Measurements from ENCODE around the gene NDUFB7. TPM values are rescaled to one million over a fixed set of nuclear protein-coding genes. Genes with fewer than 3 reads are reported as not detected.
"Not testable (repeated sequence)": the region's sequence is repeated elsewhere in the genome, so short reads cannot be mapped to it uniquely, and the experiment has no call there.

NDUFB7 gene
- total RNA-seq, 4 donors from 2014 or later, result 208 to 584 (median 422) TPM

DNA sequence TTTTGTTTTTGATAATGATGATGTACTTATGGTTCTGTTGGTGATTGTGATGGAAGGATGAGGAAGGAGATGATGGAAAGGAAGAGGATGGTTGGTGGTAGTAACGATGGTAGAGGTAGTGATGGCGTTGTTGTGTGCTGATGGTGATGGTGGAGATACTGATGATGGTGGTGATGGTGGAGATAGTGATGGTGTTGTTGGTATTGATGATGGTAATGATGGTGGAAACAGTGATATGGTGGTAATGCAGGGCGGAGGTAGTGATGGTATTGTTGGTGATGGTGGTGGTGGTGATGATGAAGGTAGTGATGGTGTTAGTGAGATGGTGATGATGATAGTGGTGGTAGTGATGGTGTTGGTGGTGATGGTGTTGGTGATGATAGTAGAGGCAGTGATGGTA lies 23.7 kb upstream of the NDUFB7 start:
- WGBS, 2 donors, result 87 to 88% methylated on average over 3 of the region's 3 CpGs
- intact Hi-C loops (cut with DNase I), result no loop called here
- no peaks in the 10 kb centered on the region for H3K4me1 ChIP-seq
- H3K27me3 ChIP-seq, result no peaks in the 10 kb centered on the region
- TF ChIP-seq, protein P1, sequence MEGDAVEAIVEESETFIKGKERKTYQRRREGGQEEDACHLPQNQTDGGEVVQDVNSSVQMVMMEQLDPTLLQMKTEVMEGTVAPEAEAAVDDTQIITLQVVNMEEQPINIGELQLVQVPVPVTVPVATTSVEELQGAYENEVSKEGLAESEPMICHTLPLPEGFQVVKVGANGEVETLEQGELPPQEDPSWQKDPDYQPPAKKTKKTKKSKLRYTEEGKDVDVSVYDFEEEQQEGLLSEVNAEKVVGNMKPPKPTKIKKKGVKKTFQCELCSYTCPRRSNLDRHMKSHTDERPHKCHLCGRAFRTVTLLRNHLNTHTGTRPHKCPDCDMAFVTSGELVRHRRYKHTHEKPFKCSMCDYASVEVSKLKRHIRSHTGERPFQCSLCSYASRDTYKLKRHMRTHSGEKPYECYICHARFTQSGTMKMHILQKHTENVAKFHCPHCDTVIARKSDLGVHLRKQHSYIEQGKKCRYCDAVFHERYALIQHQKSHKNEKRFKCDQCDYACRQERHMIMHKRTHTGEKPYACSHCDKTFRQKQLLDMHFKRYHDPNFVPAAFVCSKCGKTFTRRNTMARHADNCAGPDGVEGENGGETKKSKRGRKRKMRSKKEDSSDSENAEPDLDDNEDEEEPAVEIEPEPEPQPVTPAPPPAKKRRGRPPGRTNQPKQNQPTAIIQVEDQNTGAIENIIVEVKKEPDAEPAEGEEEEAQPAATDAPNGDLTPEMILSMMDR (IDR thresholded peaks at IDR 0.05), result no peak
- no peak for TF ChIP-seq POLR2A (IDR thresholded peaks at IDR 0.05)
- DNase-seq, result no peak
- no peak overlapping the region for H3K4me3 ChIP-seq (replicated peaks in 1 of 3)
- no peaks in the 10 kb centered on the region for H3K9me3 ChIP-seq
- H3K36me3 ChIP-seq, result no peaks in the 10 kb centered on the region
- no peak overlapping the region for H3K27ac ChIP-seq

DNA sequence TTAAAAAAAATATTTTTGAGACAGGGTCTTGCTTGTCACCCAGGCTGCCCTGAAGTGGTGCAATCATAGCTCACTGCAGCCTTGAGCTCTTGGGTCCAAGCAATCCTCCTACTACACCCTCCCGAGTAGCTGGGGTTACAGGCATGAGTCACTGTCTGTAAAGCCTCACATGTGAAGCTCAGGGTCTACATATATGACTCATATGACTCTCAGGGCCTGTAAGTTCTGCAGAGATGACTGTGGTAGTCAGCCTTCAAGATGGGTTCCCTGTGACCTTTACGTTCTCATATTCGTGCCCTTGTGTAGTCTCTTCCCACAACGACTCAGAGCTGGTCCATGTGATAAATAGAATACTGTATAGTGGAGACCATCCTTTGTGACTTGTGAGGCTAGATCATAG lies 17.6 kb upstream of the NDUFB7 start:
- H3K9me3 ChIP-seq; DNase-seq; H3K4me1 ChIP-seq; H3K36me3 ChIP-seq; intact Hi-C loops (cut with DNase I); H3K4me3 ChIP-seq (replicated peaks in 1 of 3); H3K27ac ChIP-seq; H3K27me3 ChIP-seq: not testable (repeated sequence)
- 83% methylated on average over 3 of the region's 4 CpGs; no CpG with 5 or more reads in 1 of the 2 donors for WGBS, 2 donors

DNA sequence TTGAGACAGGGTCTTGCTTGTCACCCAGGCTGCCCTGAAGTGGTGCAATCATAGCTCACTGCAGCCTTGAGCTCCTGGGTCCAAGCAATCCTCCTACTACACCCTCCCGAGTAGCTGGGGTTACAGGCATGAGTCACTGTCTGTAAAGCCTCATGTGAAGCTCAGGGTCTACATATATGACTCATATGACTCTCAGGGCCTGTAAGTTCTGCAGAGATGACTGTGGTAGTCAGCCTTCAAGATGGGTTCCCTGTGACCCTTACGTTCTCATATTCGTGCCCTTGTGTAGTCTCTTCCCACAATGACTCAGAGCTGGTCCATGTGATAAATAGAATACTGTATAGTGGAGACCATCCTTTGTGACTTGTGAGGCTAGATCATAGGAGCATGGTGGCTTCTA lies 13.3 kb upstream of the NDUFB7 start:
- intact Hi-C loops (cut with DNase I); H3K27me3 ChIP-seq; H3K27ac ChIP-seq; H3K36me3 ChIP-seq; H3K4me3 ChIP-seq (replicated peaks in 1 of 3); DNase-seq; H3K4me1 ChIP-seq; H3K9me3 ChIP-seq: not testable (repeated sequence)
- WGBS, 2 donors, result 78 to 81% methylated on average over 1 to 3 of the region's 3 CpGs

DNA sequence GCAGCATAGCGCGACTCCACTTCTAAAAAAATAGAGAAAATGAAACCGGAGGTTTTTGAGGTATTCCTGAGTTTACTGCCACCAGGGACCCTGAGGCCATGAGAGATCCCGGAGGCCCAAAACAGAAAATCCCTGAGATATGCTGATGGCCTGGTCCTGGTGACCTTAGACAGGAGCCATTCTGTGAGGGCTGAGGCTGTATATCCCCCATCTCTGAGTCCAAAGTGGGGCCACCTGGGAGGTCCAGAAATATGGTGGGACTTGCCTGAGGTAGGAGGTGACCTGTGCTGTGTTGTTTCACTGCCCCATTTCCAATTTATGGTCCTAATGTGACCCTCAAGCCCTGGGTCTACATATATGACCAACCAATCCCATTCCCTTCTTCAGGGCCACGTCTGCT lies 12.5 kb upstream of the NDUFB7 start:
- H3K27me3 ChIP-seq; DNase-seq; H3K27ac ChIP-seq; intact Hi-C loops (cut with DNase I); H3K36me3 ChIP-seq; H3K9me3 ChIP-seq; H3K4me1 ChIP-seq; H3K4me3 ChIP-seq (replicated peaks in 1 of 3): not testable (repeated sequence)
- WGBS, 2 donors, result 75 to 79% methylated on average over 4 to 5 of the region's 5 CpGs

DNA sequence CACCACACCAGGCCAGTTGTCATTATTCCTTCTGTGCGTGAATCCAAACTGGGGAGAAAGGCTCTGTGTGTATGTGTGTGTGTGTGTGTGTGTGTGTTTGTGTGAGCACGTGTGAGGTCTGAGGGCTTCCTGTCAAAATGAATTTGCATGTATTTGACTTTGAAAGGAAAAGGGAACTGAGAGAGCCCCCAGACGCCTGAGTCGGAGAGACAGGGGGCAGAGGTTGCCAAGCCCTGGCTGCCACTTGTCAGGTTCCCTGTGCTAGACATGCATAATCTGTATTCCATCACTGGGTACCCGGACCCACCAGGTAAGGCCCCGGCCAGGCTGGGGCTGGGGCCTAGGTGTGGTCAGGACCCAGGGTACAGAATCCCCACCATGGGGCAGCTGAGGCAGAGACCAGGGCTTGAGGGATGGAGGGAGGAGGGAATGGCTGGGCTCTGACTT lies 11.1 kb upstream of the NDUFB7 start, which contains the start of gene CLEC17A:
CLEC17A (plus strand) TSS at position 191 of the 447 bp plus-strand sequence; CDS start at position 268, 77 bp downstream.
- intact Hi-C loops (cut with DNase I), result no loop called here
- H3K36me3 ChIP-seq, result no peaks in the 10 kb centered on the region
- no peak for DNase-seq
- no peaks in the 10 kb centered on the region for H3K27me3 ChIP-seq
- no peak within 1 kb of the TSS for H3K27ac ChIP-seq
- H3K4me3 ChIP-seq (replicated peaks in 1 of 3), result no peak within 1 kb of the TSS
- no peaks in the 10 kb centered on the region for H3K9me3 ChIP-seq
- TF ChIP-seq POLR2A (IDR thresholded peaks at IDR 0.05), result no peak
- TF ChIP-seq, protein P1 (IDR thresholded peaks at IDR 0.05), result no peak
- H3K4me1 ChIP-seq, result no peaks in the 10 kb centered on the region
- WGBS, 2 donors, result 48 to 56% methylated on average over 4 to 6 of the region's 6 CpGs

DNA sequence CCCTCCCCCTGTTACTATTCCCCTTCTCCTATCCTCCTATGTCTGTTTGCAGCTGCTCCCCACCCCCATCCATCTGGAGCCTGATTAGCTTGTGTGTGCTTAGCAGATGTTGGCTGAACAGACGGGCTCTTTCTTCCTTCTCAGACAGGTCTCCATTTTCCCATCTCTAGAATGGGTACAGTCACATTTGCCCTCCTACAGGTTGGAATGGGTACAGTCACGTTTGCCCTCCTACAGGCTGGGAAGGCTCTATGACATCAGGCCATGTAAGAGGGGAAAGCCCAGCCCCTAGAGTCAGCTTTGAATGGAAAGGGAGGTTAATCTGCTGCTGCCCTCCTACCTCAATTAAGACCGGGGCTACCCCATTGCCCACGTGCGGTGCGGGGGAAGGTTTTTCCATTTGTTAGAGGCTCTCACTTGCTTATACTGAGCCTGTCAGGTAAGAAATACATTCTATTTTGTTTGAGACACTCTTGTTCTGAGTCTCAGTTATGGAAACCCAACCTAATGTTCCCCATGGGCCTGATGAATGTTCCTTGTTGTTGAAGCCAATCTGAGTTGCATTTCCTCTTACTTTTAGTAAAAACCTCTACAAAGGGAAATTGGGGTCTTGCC lies 8.9 kb upstream of the NDUFB7 start:
- H3K4me1 ChIP-seq, result no peaks in the 10 kb centered on the region
- intact Hi-C loops (cut with DNase I), result no loop called here
- H3K27ac ChIP-seq, result no peak overlapping the region
- no peak for DNase-seq
- no peaks in the 10 kb centered on the region for H3K9me3 ChIP-seq
- H3K36me3 ChIP-seq, result no peaks in the 10 kb centered on the region
- no peak for TF ChIP-seq POLR2A (IDR thresholded peaks at IDR 0.05)
- TF ChIP-seq, protein P1 (IDR thresholded peaks at IDR 0.05), result no peak
- no peaks in the 10 kb centered on the region for H3K27me3 ChIP-seq
- WGBS, 2 donors, result 59 to 62% methylated on average over 6 of the region's 6 CpGs
- no peak overlapping the region for H3K4me3 ChIP-seq (replicated peaks in 1 of 3)

All from thyroid gland (tissue), 4 donors.